Suprapubic skin (tissue), 3 donors: ENCODE data around the gene NEURL1.

Experiments
- EP300 ChIP-seq: sonication (generic); formaldehyde crosslinking; IDR thresholded peaks from one replicate; pipeline ENCODE4 v1.6.1; 2017; ENCODE audit warnings: antibody characterized with exemption
- TF ChIP-seq, protein P1 (sequence below), 2 donors: fragments of 200-600 bp in 1 of 2; fragments of 450-650 bp in 1 of 2; sonication (generic) in 1 of 2; IDR thresholded peaks; one replicate each; pipeline ENCODE4 v1.5.1; 2016 to 2019; ENCODE audit warnings: antibody characterized with exemption in 2 of 2, mild to moderate bottlenecking in 1 of 2, moderate library complexity in 1 of 2

DNA sequence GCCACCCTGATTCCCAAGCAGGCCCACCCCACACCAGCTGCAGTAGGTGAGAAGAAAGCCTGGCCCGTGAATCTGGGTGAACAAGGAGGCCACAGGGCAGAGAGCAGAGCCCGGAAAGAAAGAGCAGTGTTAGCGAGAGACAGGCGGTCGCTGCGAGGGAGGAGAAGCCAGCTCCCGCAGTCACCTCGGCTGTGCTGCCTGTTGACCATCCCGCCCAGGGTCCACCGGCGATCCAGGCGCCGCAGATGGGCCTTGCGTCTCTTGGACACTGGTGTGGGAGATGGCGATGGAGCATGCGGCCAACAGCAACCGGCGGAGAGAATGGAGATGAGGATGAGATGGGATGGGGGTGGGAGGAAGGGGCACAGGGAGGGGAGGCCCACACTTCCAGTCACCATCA, 128.8 kb downstream of the NEURL1 start:
- TF ChIP-seq, protein P1, sequence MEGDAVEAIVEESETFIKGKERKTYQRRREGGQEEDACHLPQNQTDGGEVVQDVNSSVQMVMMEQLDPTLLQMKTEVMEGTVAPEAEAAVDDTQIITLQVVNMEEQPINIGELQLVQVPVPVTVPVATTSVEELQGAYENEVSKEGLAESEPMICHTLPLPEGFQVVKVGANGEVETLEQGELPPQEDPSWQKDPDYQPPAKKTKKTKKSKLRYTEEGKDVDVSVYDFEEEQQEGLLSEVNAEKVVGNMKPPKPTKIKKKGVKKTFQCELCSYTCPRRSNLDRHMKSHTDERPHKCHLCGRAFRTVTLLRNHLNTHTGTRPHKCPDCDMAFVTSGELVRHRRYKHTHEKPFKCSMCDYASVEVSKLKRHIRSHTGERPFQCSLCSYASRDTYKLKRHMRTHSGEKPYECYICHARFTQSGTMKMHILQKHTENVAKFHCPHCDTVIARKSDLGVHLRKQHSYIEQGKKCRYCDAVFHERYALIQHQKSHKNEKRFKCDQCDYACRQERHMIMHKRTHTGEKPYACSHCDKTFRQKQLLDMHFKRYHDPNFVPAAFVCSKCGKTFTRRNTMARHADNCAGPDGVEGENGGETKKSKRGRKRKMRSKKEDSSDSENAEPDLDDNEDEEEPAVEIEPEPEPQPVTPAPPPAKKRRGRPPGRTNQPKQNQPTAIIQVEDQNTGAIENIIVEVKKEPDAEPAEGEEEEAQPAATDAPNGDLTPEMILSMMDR (IDR thresholded peaks at IDR 0.05), result no peak
- TF ChIP-seq EP300, result no peak
